CMK (cell line): Measurements from ENCODE around the gene THAP2.

Experiments
- DNase-seq: peaks from one replicate; pipeline ENCODE4 v3.0.0-alpha.2; 2010; ENCODE audit warnings: low read depth

Gene THAP2

GRCh38 chr12:71663561-71664410 lies at the start of gene THAP2, which contains the start of gene ZFC3H1:
TSS of gene THAP2 (plus strand) at chr12:71664301. CDS start at chr12:71664510, 209 bp downstream.
TSS of gene ZFC3H1 (minus strand) at chr12:71663848. CDS start at chr12:71663610, 238 bp downstream.
- DNase-seq = peak; percentile 89

GRCh38 chr12:71621938-71622337 lies 42.2 kb upstream of the THAP2 start:
- DNase-seq = no peak

GRCh38 chr12:71625476-71625875 lies 38.6 kb upstream of the THAP2 start:
- no peak for DNase-seq

GRCh38 chr12:71626098-71626497 lies 38.0 kb upstream of the THAP2 start:
- peak; percentile 18 for DNase-seq

GRCh38 chr12:71626768-71627167 lies 37.3 kb upstream of the THAP2 start:
- DNase-seq = no peak

- DNase-seq = no peak
These were observed 36.6 kb upstream of the THAP2 start for GRCh38 chr12:71627438-71628002.

GRCh38 chr12:71636704-71637115 lies 27.4 kb upstream of the THAP2 start:
- peak; percentile 21 for DNase-seq

GRCh38 chr12:71638499-71638898 lies 25.6 kb upstream of the THAP2 start:
- DNase-seq = no peak

GRCh38 chr12:71639341-71639760 lies 24.8 kb upstream of the THAP2 start:
- no peak for DNase-seq

- DNase-seq = no peak
These were observed 23.8 kb upstream of the THAP2 start for GRCh38 chr12:71640316-71640715.

- DNase-seq = peak; percentile 57
These were observed 22.7 kb upstream of the THAP2 start for GRCh38 chr12:71641390-71641789.

- DNase-seq = no peak
These were observed 21.8 kb upstream of the THAP2 start for GRCh38 chr12:71642264-71642663.

- DNase-seq = no peak
These were observed 18.8 kb upstream of the THAP2 start for GRCh38 chr12:71645268-71645667.

GRCh38 chr12:71646512-71646911 lies 17.6 kb upstream of the THAP2 start:
- DNase-seq = no peak

GRCh38 chr12:71648537-71648936 lies 15.6 kb upstream of the THAP2 start:
- DNase-seq = no peak

- DNase-seq = no peak
These were observed 14.7 kb upstream of the THAP2 start for GRCh38 chr12:71649401-71649800.

GRCh38 chr12:71652656-71653055 lies 11.4 kb upstream of the THAP2 start:
- DNase-seq = no peak

GRCh38 chr12:71653137-71653536 lies 11.0 kb upstream of the THAP2 start:
- no peak for DNase-seq

- DNase-seq = no peak
These were observed 9.9 kb upstream of the THAP2 start for GRCh38 chr12:71654200-71654599.

GRCh38 chr12:71655495-71655894 lies 8.6 kb upstream of the THAP2 start:
- no peak for DNase-seq

- no peak for DNase-seq
These were observed 8.2 kb upstream of the THAP2 start for GRCh38 chr12:71655907-71656306.

- no peak for DNase-seq
These were observed 7.4 kb upstream of the THAP2 start for GRCh38 chr12:71656740-71657139.

GRCh38 chr12:71661977-71662530 lies 2.0 kb upstream of the THAP2 start:
- DNase-seq = no peak
